ENCODE data around the gene ATP9B.

Gene ATP9B

GRCh38 chr18:79068937-79069716 is at the start of gene ATP9B:
TSS of gene ATP9B (plus strand) at chr18:79069394. CDS start at chr18:79069411, 17 bp downstream.
- peak; percentile 99 for DNase-seq

GRCh38 chr18:79019881-79020280 is 49.3 kb upstream of the ATP9B start:
- DNase-seq = no peak

DNA sequence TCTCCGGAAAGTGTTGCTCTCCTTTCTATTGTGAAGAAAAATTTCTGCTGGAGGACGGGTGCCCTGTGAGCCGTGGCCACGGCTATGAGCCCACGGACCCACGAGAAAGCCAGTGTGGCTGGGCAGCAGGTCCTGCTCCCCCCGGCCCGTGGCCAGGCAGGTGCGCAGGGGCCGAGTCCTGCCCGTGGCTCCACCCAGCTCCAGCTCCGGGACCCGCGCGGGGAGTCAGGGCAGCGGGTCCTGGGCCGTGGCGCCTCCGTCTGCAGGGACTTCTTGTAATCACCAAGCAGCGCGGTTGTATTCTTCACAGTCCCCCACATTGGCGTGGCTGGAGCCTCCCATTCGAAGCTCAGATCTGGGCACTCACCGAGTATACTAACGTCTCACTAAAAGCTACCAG is 46.6 kb upstream of the ATP9B start:
- DNase-seq = no peak

DNA sequence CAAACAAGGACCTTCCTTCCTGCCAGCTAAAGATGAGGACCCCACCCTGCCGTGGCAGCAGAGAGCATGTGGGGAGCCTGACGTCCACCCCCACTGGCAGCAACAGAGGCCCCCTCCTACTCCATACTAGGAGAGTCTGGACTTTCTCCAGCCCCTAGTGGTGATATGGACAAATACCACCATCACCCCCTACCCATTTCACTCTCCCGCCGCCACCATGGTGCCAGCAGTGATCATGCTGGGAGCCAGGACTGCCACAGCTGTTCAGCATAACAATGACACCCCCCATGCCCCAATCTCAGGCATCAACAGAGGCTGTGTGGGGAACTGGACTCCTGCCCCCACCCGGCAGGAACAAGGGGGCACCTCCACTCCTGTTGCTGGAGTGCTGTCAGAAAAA is 42.7 kb upstream of the ATP9B start:
- no peak for DNase-seq

GRCh38 chr18:79030680-79031079 is 38.5 kb upstream of the ATP9B start:
- no peak for DNase-seq

- no peak for DNase-seq
These were observed 26.9 kb upstream of the ATP9B start for GRCh38 chr18:79042276-79042675.

- no peak for DNase-seq
These were observed 25.9 kb upstream of the ATP9B start for GRCh38 chr18:79043288-79043687.

DNA sequence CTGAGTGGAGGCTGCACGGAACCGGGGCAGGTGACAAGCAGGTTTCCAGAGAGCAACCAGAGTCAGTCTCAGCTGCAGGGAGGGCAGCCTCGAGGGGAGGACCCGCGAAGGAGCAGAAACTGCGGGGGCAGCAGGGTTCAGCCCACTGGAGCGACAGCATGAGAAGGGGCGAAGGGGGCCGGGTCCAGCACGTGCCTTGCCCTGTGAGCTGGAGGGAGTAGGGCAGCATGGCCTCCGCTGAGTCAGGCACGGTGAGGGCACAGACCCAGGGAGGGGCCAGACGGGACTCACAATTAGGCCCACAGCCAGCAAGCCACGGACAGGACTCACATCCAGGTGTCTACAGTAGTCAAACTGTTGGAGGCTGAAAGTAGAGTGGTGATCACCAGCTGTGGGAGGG is 22.7 kb upstream of the ATP9B start:
- no peak for DNase-seq

DNA sequence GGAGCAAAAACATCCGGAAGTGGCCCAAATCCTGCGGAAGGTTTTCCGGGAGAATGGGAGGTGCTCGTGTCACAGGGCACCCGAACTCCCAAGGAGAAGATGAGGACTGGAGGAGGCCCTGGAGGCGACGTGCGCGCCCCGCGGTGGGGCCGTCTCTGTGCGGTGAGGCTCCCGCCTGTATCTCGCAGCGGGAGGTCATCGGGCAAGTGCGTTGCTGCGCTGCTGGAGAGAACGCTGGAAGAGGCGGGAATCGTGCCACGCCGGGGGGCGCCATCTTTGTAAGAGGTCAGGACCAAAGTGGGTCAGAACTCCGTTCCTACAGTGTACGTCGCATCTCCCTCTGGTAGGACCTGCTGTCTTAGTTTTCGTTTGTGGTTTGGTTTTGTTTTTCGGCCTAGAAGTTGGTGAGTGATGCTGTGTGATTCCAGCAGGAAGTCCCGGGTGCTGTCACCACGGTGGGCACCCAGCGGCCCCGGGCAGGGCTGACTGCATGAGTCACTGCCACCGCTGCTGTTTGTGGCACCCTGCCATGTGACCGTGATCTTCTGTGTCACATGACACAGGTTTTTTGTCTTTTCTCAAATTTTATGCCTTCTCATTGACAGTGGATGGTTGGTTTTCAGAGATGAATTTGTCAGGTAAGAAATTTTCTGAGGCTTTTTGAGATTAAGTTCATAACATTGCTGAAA is 21.5 kb upstream of the ATP9B start:
- no peak for DNase-seq

DNA sequence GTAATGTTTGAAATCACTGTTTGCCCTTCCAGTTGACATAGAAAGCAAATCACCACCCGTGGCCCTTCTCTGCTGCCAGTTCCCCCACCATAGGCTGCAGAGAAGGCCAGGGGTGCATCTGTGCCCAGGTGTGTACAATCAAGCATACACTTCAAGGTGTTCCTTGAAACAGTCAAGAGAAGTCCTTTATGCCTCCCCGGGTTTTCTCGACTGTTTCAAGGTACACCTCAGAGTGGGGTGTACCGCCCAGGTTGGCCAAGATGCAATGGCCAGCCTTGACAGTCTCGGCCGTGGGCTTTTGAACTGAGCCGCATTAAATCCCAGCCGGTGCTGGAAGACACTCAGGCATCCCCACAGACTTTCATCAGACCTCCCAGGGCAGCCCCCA is 21.0 kb upstream of the ATP9B start:
- DNase-seq = no peak

GRCh38 chr18:79049506-79049905 is 19.7 kb upstream of the ATP9B start:
- DNase-seq = no peak

DNA sequence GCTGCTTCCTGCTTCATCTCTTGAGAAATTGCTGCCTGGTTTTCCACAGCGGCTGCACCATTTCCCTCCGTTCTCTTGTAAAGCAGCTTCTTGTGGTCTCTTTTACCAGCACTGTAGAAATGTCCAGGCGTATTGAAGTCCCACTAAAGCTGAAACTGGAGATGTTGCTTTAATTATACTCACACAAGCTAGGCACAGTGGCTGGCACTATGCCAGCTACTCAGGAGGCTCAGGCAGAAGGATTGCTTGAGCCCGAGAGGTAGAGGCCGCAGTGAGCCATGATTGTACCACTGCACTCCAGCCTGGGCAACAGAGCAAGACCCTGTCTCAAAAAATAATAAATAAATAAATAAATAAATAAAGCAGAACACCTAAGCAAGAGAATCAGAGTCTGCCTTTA is 19.2 kb upstream of the ATP9B start:
- DNase-seq = no peak

DNA sequence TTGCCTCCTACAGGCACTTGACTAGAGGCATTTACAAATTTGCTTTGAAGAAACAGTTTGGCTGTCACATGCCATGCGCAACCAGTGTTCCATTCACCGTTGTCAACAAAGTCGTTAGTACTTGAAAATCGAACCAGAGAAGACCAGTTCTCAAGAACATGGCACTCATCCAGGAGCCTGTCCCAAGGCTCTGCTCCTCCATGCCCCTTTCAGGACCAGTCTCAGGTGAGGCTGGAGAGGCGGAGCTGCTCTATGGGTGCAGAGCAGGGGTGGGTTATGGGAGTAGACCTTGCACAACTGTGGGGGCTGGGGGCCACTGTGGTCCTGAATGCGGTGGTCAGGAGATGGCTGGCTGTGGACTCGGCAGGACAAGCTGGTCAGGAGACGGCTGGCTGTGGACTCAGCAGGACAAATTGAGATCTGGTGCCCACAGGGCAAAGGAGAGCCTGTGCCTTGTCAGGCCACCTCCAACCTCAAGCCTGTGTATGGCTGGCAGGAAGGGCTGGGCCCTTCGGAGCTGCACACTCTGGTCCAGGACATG is 12.3 kb upstream of the ATP9B start:
- DNase-seq = no peak

- DNase-seq = no peak
These were observed 11.2 kb upstream of the ATP9B start for GRCh38 chr18:79058007-79058406.

DNA sequence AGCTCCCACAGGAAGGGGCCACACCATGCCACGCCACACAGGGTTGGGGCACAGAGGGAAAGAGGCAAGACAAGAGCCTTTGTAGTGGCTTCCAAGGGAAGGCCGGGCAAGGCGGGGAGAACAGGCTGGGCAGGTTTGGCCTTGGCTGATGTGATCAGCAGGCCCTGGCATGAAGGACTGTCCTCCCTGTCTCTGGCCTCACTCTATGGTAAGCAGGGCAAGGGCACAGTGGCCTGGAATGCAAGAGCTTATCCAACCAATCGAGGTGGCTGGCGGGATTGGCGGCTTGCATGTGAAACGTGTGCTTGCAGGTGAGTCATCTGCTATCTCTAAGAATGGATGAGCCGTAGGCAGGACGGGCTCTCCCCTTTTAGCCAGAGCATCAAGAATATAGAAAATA is 6.4 kb upstream of the ATP9B start:
- DNase-seq = no peak

DNA sequence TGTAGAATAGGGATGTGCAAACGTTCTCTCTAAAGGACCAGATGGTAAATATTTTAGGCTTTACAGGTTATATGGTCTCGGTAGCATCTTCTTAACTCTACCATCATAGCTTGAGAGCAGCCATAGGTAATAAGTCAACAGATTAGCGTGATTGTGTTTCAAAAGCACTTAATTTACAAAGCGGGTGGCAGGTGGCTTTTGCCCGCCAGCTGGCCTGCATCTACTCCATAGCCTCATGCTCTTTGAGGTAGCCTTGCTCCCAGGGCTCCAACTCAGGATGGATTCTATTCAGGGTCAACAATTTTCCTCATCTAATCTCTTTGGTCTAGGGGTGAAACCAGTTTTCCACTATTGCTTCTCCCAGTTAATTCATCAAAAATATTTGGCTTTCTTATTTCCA is 5.0 kb upstream of the ATP9B start:
- DNase-seq = no peak

DNA sequence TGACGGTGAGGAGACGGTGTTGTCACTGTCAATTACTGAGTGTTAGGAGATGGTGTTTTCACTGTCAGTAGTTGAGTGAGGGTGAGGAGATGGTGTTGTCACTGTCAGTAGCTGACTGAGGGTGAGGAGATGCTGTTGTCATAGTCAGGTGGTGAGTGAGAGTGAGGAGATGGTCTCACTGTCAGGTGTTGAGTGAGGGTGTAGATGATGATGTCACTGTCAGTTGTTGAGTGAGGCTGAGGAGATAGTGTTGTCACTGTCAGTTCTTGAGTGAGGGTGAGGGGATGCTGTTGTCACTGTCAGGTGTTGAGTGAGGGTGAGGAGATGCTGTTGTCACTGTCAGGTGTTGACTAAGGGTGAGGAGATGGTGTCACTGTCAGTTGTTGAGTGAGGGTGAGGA is 3.4 kb upstream of the ATP9B start:
- DNase-seq = no peak

DNA sequence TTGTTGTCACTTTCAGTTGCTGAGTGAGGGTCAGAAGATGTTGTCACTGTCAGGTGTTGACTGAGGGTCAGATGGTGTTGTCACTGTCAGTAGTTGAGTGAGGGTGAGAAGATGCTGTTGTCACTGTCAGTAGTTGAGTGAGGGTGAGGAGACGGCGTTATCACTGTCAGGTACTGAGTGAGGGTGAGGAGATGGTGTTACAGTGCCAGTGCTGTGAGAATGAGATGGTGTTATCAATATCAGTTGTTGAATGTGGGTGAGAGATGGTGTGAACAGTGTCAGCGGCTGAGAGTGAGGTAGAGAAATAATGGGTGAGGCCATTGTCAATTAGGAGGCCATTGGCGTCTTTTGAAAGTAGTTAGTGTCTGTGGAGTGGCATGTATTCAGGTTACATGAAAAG is 1.6 kb upstream of the ATP9B start:
- DNase-seq = no peak

DNA sequence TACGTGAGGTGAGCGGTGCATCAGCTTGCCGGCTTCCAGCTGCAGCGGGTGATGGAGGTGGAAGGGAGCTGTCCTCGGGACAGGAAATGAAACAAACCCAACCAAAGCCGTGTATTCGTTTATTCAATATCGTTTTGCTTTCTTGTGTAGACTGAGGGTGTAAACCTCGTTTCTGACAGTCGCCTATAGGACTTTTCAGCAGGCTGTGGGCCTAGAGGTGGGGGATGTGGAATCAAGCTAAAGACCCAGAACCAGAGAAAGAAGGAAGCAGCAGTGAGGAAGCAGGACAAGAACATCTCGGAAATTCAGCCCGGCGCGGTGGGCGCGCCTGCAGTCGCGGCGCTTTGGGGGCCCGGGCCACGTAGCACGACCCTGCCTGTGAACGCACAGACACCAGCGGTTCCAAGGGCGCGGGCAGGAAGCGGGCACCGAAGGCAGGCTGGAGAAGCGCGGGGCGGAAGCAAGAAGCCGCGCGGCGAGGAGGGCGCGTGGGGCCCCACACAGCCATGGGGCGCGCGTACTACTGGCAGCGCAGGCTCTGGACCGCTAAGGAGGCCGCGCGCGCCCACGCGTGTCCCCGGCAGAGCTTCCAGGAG is 755 bp upstream of the ATP9B start:
- DNase-seq = peak; percentile 27

DNA sequence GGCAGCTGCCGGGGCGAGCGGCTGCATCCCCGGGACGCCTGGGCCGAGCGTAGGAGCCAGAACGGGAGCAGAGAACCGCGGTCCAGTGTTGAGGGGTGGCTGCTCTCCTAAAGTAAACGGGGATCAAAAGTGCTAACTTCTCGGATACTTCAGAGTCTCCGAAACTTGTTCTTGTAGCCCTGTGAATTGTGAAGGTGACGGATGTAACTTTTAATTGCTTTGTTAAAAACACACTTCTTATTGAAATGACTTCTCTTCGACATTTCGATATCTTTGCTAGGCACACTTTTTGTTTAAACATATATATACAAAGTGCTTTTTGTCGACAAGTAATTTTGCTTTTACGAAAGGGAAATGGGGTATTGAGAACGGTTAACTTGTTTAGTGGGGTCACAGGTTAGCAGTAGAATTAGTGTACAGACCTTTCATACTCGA is 540 bp downstream of the ATP9B start:
- no peak for DNase-seq

- no peak for DNase-seq
These were observed 1.3 kb downstream of the ATP9B start for GRCh38 chr18:79070486-79070885.

DNA sequence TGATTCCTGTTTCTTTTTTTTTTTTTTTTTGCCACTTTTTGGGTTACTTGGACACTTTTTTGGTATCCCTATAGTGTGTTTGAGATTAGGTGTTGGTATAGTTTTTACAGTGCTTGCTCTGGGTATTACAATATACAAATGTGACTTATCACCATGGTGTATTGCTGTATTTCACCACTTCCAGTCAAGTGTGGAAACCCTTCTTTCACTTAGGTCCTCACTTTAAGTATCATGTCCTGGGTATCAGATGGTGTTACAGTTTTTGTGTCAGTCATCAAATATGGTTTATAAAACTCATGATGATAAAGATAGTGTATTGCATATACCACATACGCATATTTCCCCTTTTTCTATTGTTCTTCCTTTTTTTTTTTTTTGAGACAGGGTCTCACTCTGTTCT is 1.8 kb downstream of the ATP9B start:
- DNase-seq = peak; percentile 42

- no peak for DNase-seq
These were observed 2.5 kb downstream of the ATP9B start for GRCh38 chr18:79071503-79072210.

All from activated CD4-positive, alpha-beta T cell treated with anti-CD3 and anti-CD28 coated beads, Interleukin-2, Interleukin-6, amounts not matched to agents 100 ng/mL and 50 ng/mL, durations not matched to agents 16 hours and 8 hours (primary cell).